GM23338 (cell line): ENCODE results near the gene FCHSD2. TPM values are rescaled to one million over a fixed set of nuclear protein-coding genes. Genes with fewer than 3 reads are reported as not detected.

Experiments used
- ATAC-seq: fragments of 200-7000 bp; cut with Tn5 transposase; 3 replicates; pipeline ENCODE4 v1.9.1; 2020
- DNase-seq: peaks from one replicate; pipeline ENCODE4 v3.0.0-alpha.2; 2015; ENCODE audit warnings: low spot score
- H2AFZ ChIP-seq: fragments of 200-600 bp; sonication (generic); 2 replicates; pipeline ENCODE4 v1.8.0; 2016; ENCODE audit warnings: antibody characterized with exemption, mild to moderate bottlenecking, moderate library complexity
- H3F3A ChIP-seq: fragments of 200-600 bp; sonication (generic); replicated peaks from 2 replicates; pipeline ENCODE4 v1.8.0; 2017; ENCODE audit warnings: antibody characterized with exemption, mixed run types, low read depth
- H3K27ac ChIP-seq: fragments of 200-600 bp; sonication (generic); 2 replicates; pipeline ENCODE4 v1.6.1; 2016; ENCODE audit warnings: low read depth
- H3K27me3 ChIP-seq: fragments of 200-600 bp; sonication (generic); 2 replicates; pipeline ENCODE4 v1.8.0; 2016; ENCODE audit warnings: mild to moderate bottlenecking, mixed run types, moderate library complexity; ENCODE audit not compliant: insufficient read depth
- H3K36me3 ChIP-seq: fragments of 200-600 bp; sonication (generic); 2 replicates; pipeline ENCODE4 v1.8.0; 2016; ENCODE audit warnings: mild to moderate bottlenecking; ENCODE audit not compliant: insufficient read depth
- H3K4me1 ChIP-seq: fragments of 200-600 bp; sonication (generic); 2 replicates; pipeline ENCODE4 v1.8.0; 2016; ENCODE audit warnings: mild to moderate bottlenecking, moderate library complexity; ENCODE audit not compliant: insufficient read depth
- H3K4me2 ChIP-seq: fragments of 200-600 bp; sonication (generic); 2 replicates; pipeline ENCODE4 v1.7.1; 2017; ENCODE audit warnings: mixed run types
- H3K4me3 ChIP-seq: fragments of 200-600 bp; sonication (generic); 2 replicates; pipeline ENCODE4 v1.6.1; 2016; ENCODE audit warnings: mixed run types
- H3K79me2 ChIP-seq: fragments of 200-600 bp; sonication (generic); replicated peaks from 2 replicates; pipeline ENCODE4 v1.8.0; 2017; ENCODE audit warnings: mild to moderate bottlenecking; ENCODE audit not compliant: insufficient read depth
- H3K9me2 ChIP-seq: fragments of 200-600 bp; sonication (generic); 2 replicates; pipeline ENCODE4 v1.8.0; 2017; ENCODE audit not compliant: insufficient read depth
- H4K20me1 ChIP-seq: fragments of 200-600 bp; sonication (generic); replicated peaks from 2 replicates; pipeline ENCODE4 v1.8.0; 2017; ENCODE audit warnings: mild to moderate bottlenecking; ENCODE audit not compliant: insufficient read depth
- H3K27ac Mint-ChIP-seq: 2 replicates; pipeline ENCODE4 v1.8.0; 2020; ENCODE audit warnings: inconsistent platforms, mild to moderate bottlenecking, moderate library complexity, mixed read lengths
- H3K27me3 Mint-ChIP-seq: 3 replicates; pipeline ENCODE4 v1.8.0; 2022; ENCODE audit warnings: low read depth, mild to moderate bottlenecking, moderate library complexity, mixed read lengths, inconsistent platforms; ENCODE audit not compliant: insufficient read depth, poor library complexity
- H3K36me3 Mint-ChIP-seq: 3 replicates; pipeline ENCODE4 v1.8.0; 2021; ENCODE audit warnings: low read depth, mild to moderate bottlenecking, inconsistent platforms, moderate library complexity, mixed read lengths
- H3K4me1 Mint-ChIP-seq: 3 replicates; pipeline ENCODE4 v1.8.0; 2020; ENCODE audit warnings: mild to moderate bottlenecking, inconsistent platforms, mixed read lengths
- H3K4me3 Mint-ChIP-seq: 3 replicates; pipeline ENCODE4 v1.8.0; 2021; ENCODE audit warnings: moderate library complexity, mild to moderate bottlenecking, inconsistent platforms, mixed read lengths
- H3K9me3 Mint-ChIP-seq: 3 replicates; pipeline ENCODE4 v1.8.0; 2020; ENCODE audit warnings: moderate library complexity, mild to moderate bottlenecking, inconsistent platforms, mixed read lengths
- CTCF ChIP-seq, 2 experiments: fragments of 200-600 bp in 1 of 2; sonication (generic) in 1 of 2; conservative IDR thresholded peaks; 2 replicates each; pipeline versions ENCODE4 v1.5.1 to v1.6.1; 2016 to 2017; ENCODE audit warnings: antibody characterized with exemption in 2 of 2, low read depth in 2 of 2, mild to moderate bottlenecking in 2 of 2, moderate library complexity in 1 of 2
- ETS1 ChIP-seq: IDR thresholded peaks from 2 replicates; pipeline ENCODE4 v1.6.1; 2016; ENCODE audit warnings: antibody characterized with exemption
- EZH2 ChIP-seq: fragments of 200-600 bp; sonication (generic); IDR thresholded peaks from one replicate; pipeline ENCODE4 v1.8.0; 2017; ENCODE audit warnings: antibody characterized with exemption, mild to moderate bottlenecking, low read depth; ENCODE audit not compliant: unreplicated experiment
- EZH2phosphoT487 ChIP-seq: fragments of 200-600 bp; sonication (generic); IDR thresholded peaks from one replicate; pipeline ENCODE4 v1.8.1; 2018; ENCODE audit warnings: antibody characterized with exemption; ENCODE audit not compliant: unreplicated experiment
- JUNB ChIP-seq: IDR thresholded peaks from one replicate; pipeline ENCODE4 v1.6.1; 2016; ENCODE audit warnings: antibody characterized with exemption; ENCODE audit not compliant: unreplicated experiment
- NANOG ChIP-seq: IDR thresholded peaks from 2 replicates; pipeline ENCODE4 v1.6.1; 2016; ENCODE audit warnings: antibody characterized with exemption, borderline replicate concordance
- POLR2AphosphoS5 ChIP-seq: IDR thresholded peaks from 2 replicates; pipeline ENCODE4 v1.6.1; 2016; ENCODE audit warnings: antibody characterized with exemption, low read depth
- REST ChIP-seq: IDR thresholded peaks from one replicate; pipeline ENCODE4 v1.6.1; 2018; ENCODE audit warnings: antibody characterized with exemption; ENCODE audit not compliant: unreplicated experiment
- ZNF114 ChIP-seq: fragments of 250-450 bp; sonication (Bioruptor Pico); IDR thresholded peaks from 2 replicates; pipeline ENCODE4 v1.5.0; 2020; ENCODE audit warnings: mild to moderate bottlenecking, moderate library complexity
- ZNF462 ChIP-seq: fragments of 250-450 bp; sonication (Bioruptor Pico); IDR thresholded peaks from 2 replicates; pipeline ENCODE4 v1.5.0; 2020; ENCODE audit warnings: mild to moderate bottlenecking, moderate library complexity
- polyA plus RNA-seq: library from polyadenylated mRNA; unstranded; fragments of >200 nt; fragmentation: Nextera tagmentation; extraction: Ambion mirVana; gene quantifications from 2 replicates; pipeline ENCODE4 v1.2.1, GENCODE V29; 2016
- total RNA-seq: library from RNA; depleted of rRNA; stranded (reverse); fragments of >200 nt; shearing (Covaris generic); gene quantifications from 2 replicates; pipeline ENCODE4 v1.2.3, GENCODE V29; 2014

FCHSD2 gene
- total and polyA plus RNA-seq, 2 experiments from 2014 or later = 3.6 to 5.2 TPM

- TF ChIP-seq ZNF462 (CRISPR knock-in tag) (no peak), NANOG (no peak)
Measured at GRCh38 chr11:72856065-72856464, 286.1 kb downstream of the FCHSD2 start (continued).

- Histone ChIP-seq H3K9me2 (no peaks in the 10 kb centered on the region), H3K36me3 (no peaks in the 10 kb centered on the region), H3K79me2 (no peaks in the 10 kb centered on the region), H3K4me3 (no peak overlapping the region), H3F3A (no peaks in the 10 kb centered on the region), H3K4me1 (no peaks in the 10 kb centered on the region), H2AFZ (no peak overlapping the region), H3K4me2 (no peak overlapping the region), H3K27ac (no peak overlapping the region), H4K20me1 (no peaks in the 10 kb centered on the region), H3K27me3 (no peaks in the 10 kb centered on the region)
- no peaks in the 10 kb centered on the region for H3K27me3 Mint-ChIP-seq
- ATAC-seq = no peak
- H3K27ac Mint-ChIP-seq = no peak overlapping the region
- no peak overlapping the region for H3K4me3 Mint-ChIP-seq
- no peak for DNase-seq
- H3K4me1 Mint-ChIP-seq = no peaks in the 10 kb centered on the region
- no peaks in the 10 kb centered on the region for H3K9me3 Mint-ChIP-seq
- no peaks in the 10 kb centered on the region for H3K36me3 Mint-ChIP-seq
- TF ChIP-seq EZH2 (no peak), CTCF (conservative IDR thresholded peaks at IDR 0.05; ENCODE audit: low read depth in 2 of 2) (no peak), EZH2phosphoT487 (no peak), ETS1 (no peak), REST (no peak), JUNB (no peak), POLR2AphosphoS5 (no peak), ZNF114 (no peak)
Measured at GRCh38 chr11:72851726-72852125, 290.4 kb downstream of the FCHSD2 start.
